Activated B cell treated with CpG ODN at 0.5 μM for 24 hours (primary cell): Measurements from ENCODE around the gene GPR89A. TPM values are rescaled to one million over a fixed set of nuclear protein-coding genes. Genes with fewer than 3 reads are reported as not detected.

Experiments used
- ATAC-seq: fragments of 200-7000 bp; cut with Tn5 transposase; one replicate; pipeline ENCODE4 v1.10.0; 2021; ENCODE audit warnings: low read depth, mild to moderate bottlenecking, moderate library complexity
- CTCF ChIA-PET: fragments of 350-600 bp; sonication (Branson Sonifier 250); formaldehyde crosslinking; loops from one replicate; lab custom pipeline; 2021; ENCODE audit warnings: antibody characterized with exemption; lab: Charles Lee
- POLR2A ChIA-PET: fragments of 350-600 bp; sonication (Branson Sonifier 250); formaldehyde crosslinking; loops from one replicate; lab custom pipeline; 2021; ENCODE audit warnings: antibody characterized with exemption; lab: Charles Lee
- DNase-seq: peaks from one replicate; pipeline ENCODE4 v3.0.0; 2022
- H3K27ac Mint-ChIP-seq: one replicate; pipeline ENCODE4 v1.8.0; 2020; ENCODE audit warnings: mixed read lengths
- H3K27me3 Mint-ChIP-seq: one replicate; pipeline ENCODE4 v1.8.0; 2021; ENCODE audit warnings: mixed read lengths
- H3K36me3 Mint-ChIP-seq: one replicate; pipeline ENCODE4 v1.8.0; 2021; ENCODE audit warnings: low read depth, mixed read lengths
- H3K4me1 Mint-ChIP-seq: one replicate; pipeline ENCODE4 v1.8.0; 2021; ENCODE audit warnings: mixed read lengths
- H3K4me3 Mint-ChIP-seq: one replicate; pipeline ENCODE4 v1.8.0; 2020; ENCODE audit warnings: mild to moderate bottlenecking, mixed read lengths
- H3K9me3 Mint-ChIP-seq: one replicate; pipeline ENCODE4 v1.8.0; 2020; ENCODE audit warnings: mixed read lengths
- CTCF ChIP-seq: fragments of 200-600 bp; IDR thresholded peaks from one replicate; pipeline ENCODE4 v1.8.0; 2022; ENCODE audit warnings: antibody characterized with exemption, mild to moderate bottlenecking
- intact Hi-C: fragments of 100-400 bp; cut with micrococcal nuclease; formaldehyde crosslinking; loops from one replicate; pipeline ENCODE4 v1.15.1; 2024
- total RNA-seq: library from RNA; stranded (reverse); gene quantifications from 2 replicates; pipeline ENCODE4 v1.2.3, GENCODE V29; 2022

GPR89A gene
- total RNA-seq, 1 donor from 2014 or later = 32.1 TPM

GRCh38 chr1:145688328-145688727, 80.5 kb downstream of the GPR89A start:
- no peak overlapping the region for H3K4me3 Mint-ChIP-seq
- intact Hi-C loops = no loop called here
- TF ChIP-seq CTCF = no peak
- H3K27ac Mint-ChIP-seq = no peak overlapping the region
- no peaks in the 10 kb centered on the region for H3K9me3 Mint-ChIP-seq
- no peaks in the 10 kb centered on the region for H3K27me3 Mint-ChIP-seq
- ChIA-PET CTCF (no interaction called here), POLR2A (no interaction called here)
- ATAC-seq (no peak), DNase-seq (no peak)
- no peaks in the 10 kb centered on the region for H3K36me3 Mint-ChIP-seq
- H3K4me1 Mint-ChIP-seq = peaks cover 14% of the 10 kb centered on the region

- no peak overlapping the region for H3K27ac Mint-ChIP-seq
- no peak for DNase-seq
- CTCF ChIA-PET = no interaction called here
Observed at GRCh38 chr1:145688924-145689323, 81.1 kb downstream of the GPR89A start.

GRCh38 chr1:145689922-145690321, 82.1 kb downstream of the GPR89A start:
- Mint-ChIP-seq H3K36me3 (no peaks in the 10 kb centered on the region), H3K4me1 (peaks cover 14% of the 10 kb centered on the region), H3K9me3 (no peaks in the 10 kb centered on the region), H3K4me3 (no peak overlapping the region), H3K27me3 (no peaks in the 10 kb centered on the region), H3K27ac (no peak overlapping the region)
- DNase-seq (no peak), ATAC-seq (no peak)
- POLR2A ChIA-PET = no interaction called here
- CTCF ChIA-PET = no interaction called here
- TF ChIP-seq CTCF = no peak
- intact Hi-C loops = no loop called here

More at GRCh38 chr1:145688924-145689323, 81.1 kb downstream of the GPR89A start:
- no peak for TF ChIP-seq CTCF
- POLR2A ChIA-PET = no interaction called here
- intact Hi-C loops = no loop called here
- H3K4me3 Mint-ChIP-seq = no peak overlapping the region
- no peaks in the 10 kb centered on the region for H3K27me3 Mint-ChIP-seq
- H3K4me1 Mint-ChIP-seq = peaks cover 14% of the 10 kb centered on the region
- H3K9me3 Mint-ChIP-seq = no peaks in the 10 kb centered on the region
- no peak for ATAC-seq
- H3K36me3 Mint-ChIP-seq = no peaks in the 10 kb centered on the region

GRCh38 chr1:145690587-145691558, 83.1 kb downstream of the GPR89A start:
- Mint-ChIP-seq H3K4me1 (peaks cover 14% of the 10 kb centered on the region), H3K27me3 (no peaks in the 10 kb centered on the region), H3K36me3 (no peaks in the 10 kb centered on the region), H3K4me3 (no peak overlapping the region), H3K9me3 (no peaks in the 10 kb centered on the region), H3K27ac (no peak overlapping the region)
- CTCF ChIA-PET = no interaction called here
- DNase-seq = no peak
- intact Hi-C loops = no loop called here
- ATAC-seq = no peak
- POLR2A ChIA-PET = no interaction called here
- no peak for TF ChIP-seq CTCF

- Mint-ChIP-seq H3K27me3 (no peaks in the 10 kb centered on the region), H3K4me3 (no peak overlapping the region), H3K36me3 (no peaks in the 10 kb centered on the region), H3K4me1 (peaks cover 14% of the 10 kb centered on the region), H3K9me3 (no peaks in the 10 kb centered on the region), H3K27ac (no peak overlapping the region)
- no peak for DNase-seq
- POLR2A ChIA-PET = no interaction called here
- no peak for TF ChIP-seq CTCF
- CTCF ChIA-PET = no interaction called here
- intact Hi-C loops = no loop called here
- no peak for ATAC-seq
Observed at GRCh38 chr1:145692785-145693443, 85.1 kb downstream of the GPR89A start.
